K562 (cell line): ENCODE results near the gene CHERP. TPM values are rescaled to one million over a fixed set of nuclear protein-coding genes. Genes with fewer than 3 reads are reported as not detected.

Source experiments
- ATAC-seq: fragments of 200-7000 bp; cut with Tn5 transposase; 3 replicates; pipeline ENCODE4 v1.9.1; 2020; ENCODE audit warnings: moderate library complexity
- BruUV-seq: library from RNA; stranded (reverse); fragments of 400-500 nt; replicated peaks from 2 replicates; lab custom pipeline; 2021; lab: Mats Ljungman, UMichigan
- CTCF ChIA-PET: fragments of 300-600 bp; formaldehyde crosslinking; extraction: SDS; loops from one replicate; lab custom pipeline; 2021; ENCODE audit warnings: low intra/inter-chr PET ratio; lab: Yijun Ruan, JAX
- POLR2A ChIA-PET: fragments of 300-600, 350-650 bp; sonication (Branson Sonifier 250); formaldehyde crosslinking; extraction: SDS; loops from one replicate; lab custom pipeline; 2021; ENCODE audit warnings: antibody characterized with exemption, inconsistent platforms; lab: Yijun Ruan, JAX
- DNase-seq, 4 experiments: peaks; one replicate each; pipeline versions ENCODE4 v3.0.0 to v3.0.0-alpha.2; 2011 to 2018; ENCODE audit warnings: low spot score in 3 of 4, mixed read lengths in 3 of 4; ENCODE audit errors: extremely low read depth in 1 of 4
- FAIRE-seq: peaks from 2 replicates; lab custom pipeline; 2011; peaks lifted over from hg19 to GRCh38; lab: Jason Lieb, UNC
- H2AFZ ChIP-seq: 2 replicates; pipeline ENCODE4 v1.6.0; 2011; ENCODE audit warnings: low read depth, low read length, control low read depth, inconsistent platforms
- H3K27ac ChIP-seq: fragments of 200-600 bp; 3 replicates; pipeline ENCODE4 v1.8.0; 2011; ENCODE audit warnings: low read depth, mild to moderate bottlenecking, control low read depth, inconsistent platforms, low read length, moderate library complexity, mixed read lengths; ENCODE audit errors: extremely low read depth
- H3K27me3 ChIP-seq, 2 experiments: fragments of 300-600 bp in 1 of 2; 2 replicates in 1 of 2; 3 replicates in 1 of 2; pipeline versions ENCODE4 v1.6.0 to v1.8.0; 2011; ENCODE audit warnings: inconsistent platforms in 2 of 2, low read length in 2 of 2, mild to moderate bottlenecking in 1 of 2, mixed read lengths in 1 of 2, moderate library complexity in 1 of 2; ENCODE audit not compliant: control insufficient read depth in 2 of 2, insufficient read depth in 2 of 2
- H3K36me3 ChIP-seq: fragments of 300-600 bp; 3 replicates; pipeline ENCODE4 v1.8.0; 2011; ENCODE audit warnings: mild to moderate bottlenecking, low read length, inconsistent platforms; ENCODE audit not compliant: control insufficient read depth, insufficient read depth
- H3K4me1 ChIP-seq, 2 experiments: fragments of 200-600 bp in 1 of 2; replicated peaks in 1 of 2; 2 replicates in 1 of 2; 3 replicates in 1 of 2; pipeline versions ENCODE4 v1.5.1 to v1.8.0; 2011; ENCODE audit warnings: inconsistent platforms in 2 of 2, low read length in 2 of 2, mild to moderate bottlenecking in 1 of 2, mixed read lengths in 1 of 2, moderate library complexity in 1 of 2; ENCODE audit not compliant: control insufficient read depth in 2 of 2, insufficient read depth in 2 of 2
- H3K4me2 ChIP-seq: 2 replicates; pipeline ENCODE4 v1.6.1; 2011; ENCODE audit warnings: low read length, control low read depth, inconsistent platforms, mixed read lengths; ENCODE audit not compliant: insufficient read depth
- H3K4me3 ChIP-seq: fragments of 200-600 bp; sonication (generic), shearing (Covaris generic); 2 replicates; pipeline ENCODE4 v1.5.1; 2016; ENCODE audit warnings: control low read depth, inconsistent platforms
- H3K79me2 ChIP-seq: fragments of 200-600 bp; 3 replicates; pipeline ENCODE4 v1.8.0; 2011; ENCODE audit warnings: low read length, inconsistent platforms; ENCODE audit not compliant: control insufficient read depth, insufficient read depth
- H3K9ac ChIP-seq, 2 experiments: 2 replicates each; pipeline versions ENCODE4 v1.6.0 to v1.6.1; 2011; ENCODE audit warnings: low read depth in 2 of 2, low read length in 2 of 2, control low read depth in 1 of 2, inconsistent platforms in 1 of 2, mild to moderate bottlenecking in 1 of 2, mixed read lengths in 1 of 2; ENCODE audit not compliant: insufficient read depth in 1 of 2
- H3K9me1 ChIP-seq: one replicate; pipeline ENCODE4 v1.6.0; 2011; ENCODE audit warnings: inconsistent platforms, mild to moderate bottlenecking, low read length, moderate library complexity; ENCODE audit not compliant: control insufficient read depth, insufficient read depth
- H3K9me3 ChIP-seq: replicated peaks from 2 replicates; pipeline ENCODE4 v1.5.1; 2011; ENCODE audit warnings: low read depth, low read length, inconsistent platforms; ENCODE audit not compliant: control insufficient read depth, insufficient read depth
- H4K20me1 ChIP-seq: replicated peaks from 2 replicates; pipeline ENCODE4 v1.6.1; 2011; ENCODE audit warnings: low read length, inconsistent platforms, mixed read lengths; ENCODE audit not compliant: control insufficient read depth, insufficient read depth
- POLR2G ChIP-seq: fragments of 200-400 bp; formaldehyde crosslinking; IDR thresholded peaks from 2 replicates; pipeline ENCODE4 v1.6.1; 2017; ENCODE audit warnings: low read depth, mild to moderate bottlenecking, antibody characterized with exemption, low read length, moderate library complexity
- RBFOX2 ChIP-seq: fragments of 200-400 bp; formaldehyde crosslinking; IDR thresholded peaks from 2 replicates; pipeline ENCODE4 v1.6.1; 2017; ENCODE audit warnings: low read depth, mild to moderate bottlenecking, low read length, moderate library complexity
- ZBTB33 ChIP-seq: sonication (generic); formaldehyde crosslinking; IDR thresholded peaks from 2 replicates; pipeline ENCODE4 v1.8.1; 2023; ENCODE audit warnings: mild to moderate bottlenecking, missing genetic modification reagents
- ZNF445 ChIP-seq: fragments of 250-450 bp; sonication (Bioruptor Pico); IDR thresholded peaks from 2 replicates; pipeline ENCODE4 v1.4.0; 2020; ENCODE audit warnings: low read depth, mild to moderate bottlenecking, moderate library complexity
- WGBS: fragments of 100-300 bp; shearing (Covaris generic); methylation state at CpG from one replicate; pipeline ENCODE4 v1.1.6; 2016; ENCODE audit warnings: low coverage, mixed read lengths; ENCODE audit not compliant: insufficient coverage; ENCODE audit errors: missing lambda C conversion rate; 5-methylcytosine and 5-hydroxymethylcytosine counted together
- in situ Hi-C: fragments of 300-500 bp; cut with MboI; formaldehyde crosslinking; loops from 4 replicates; pipeline ENCODE4 v1.15.0; 2018; ENCODE audit warnings: inconsistent platforms, mixed read lengths
- intact Hi-C: fragments of 100-400 bp; cut with micrococcal nuclease; formaldehyde crosslinking; loops from 2 replicates; pipeline ENCODE4 v1.14.2; 2022
- polyA plus RNA-seq, 8 experiments: library from polyadenylated mRNA; depleted of rRNA in 4 of 8; stranded (reverse) in 5 of 8; unstranded in 3 of 8; fragments of >200 nt; fragmentation: Nextera tagmentation in 2 of 8; fragmentation: Illumina TruSeq in 1 of 8; extraction: Ambion mirVana in 2 of 8; extraction: Trizol in 1 of 8; gene quantifications; 2 replicates each; pipeline versions ENCODE4 v1.2.1 to v1.2.3, GENCODE V29; 2011 to 2014; ENCODE audit warnings: inconsistent platforms in 1 of 8, missing spikeins in 1 of 8
- total RNA-seq, 7 experiments: library from RNA; depleted of rRNA in 6 of 7; stranded (reverse); fragments of >200 nt in 6 of 7; fragmentation: Illumina TruSeq in 2 of 7; extraction: Trizol in 2 of 7; gene quantifications; 2 replicates each; pipeline versions ENCODE4 v1.2.1 to v1.2.3, GENCODE V29; 2011 to 2021; ENCODE audit warnings: low replicate concordance in 1 of 7

CHERP gene
- total and polyA plus RNA-seq, 9 of the 15 experiments (the other 6 are each of a cell fraction or from before 2014, with no cell fraction given) = 0.60 to 85.1 (median 7.8) TPM

- in situ Hi-C loops = no loop called here
Observed at GRCh38 chr19:16530540-16531379, 11.5 kb downstream of the CHERP start.

More at GRCh38 chr19:16530540-16531379, 11.5 kb downstream of the CHERP start:
- Histone ChIP-seq H3K27ac (no peak overlapping the region), H3K9me1 (no peaks in the 10 kb centered on the region), H2AFZ (no peak overlapping the region), H3K4me1 (peaks cover 0 to 21% of the 10 kb centered on the region in 2 experiments; a peak in 1 of 5 replicates), H3K9ac (peak overlapping the region in 1 of 2 experiments; percentile 64; a peak in 1 of 4 replicates), H3K79me2 (peaks cover 2% of the 10 kb centered on the region; the same call in 2 of the 3 replicates), H3K4me2 (no peak overlapping the region), H4K20me1 (peaks cover 5% of the 10 kb centered on the region; the same call in 1 of the 2 replicates), H3K27me3 (no peaks in the 10 kb centered on the region), H3K9me3 (no peaks in the 10 kb centered on the region), H3K4me3 (no peak overlapping the region), H3K36me3 (peaks cover 99% of the 10 kb centered on the region; the same call in 2 of the 3 replicates)
- FAIRE-seq (no peak), ATAC-seq (no peak), DNase-seq (peak in 2 of 4 experiments; percentile 13 to 17)
- WGBS = 96% methylated on average over 32 of the region's 43 CpGs
- no TSS peak for BruUV-seq
- TF ChIP-seq ZNF445 (no peak), POLR2G (0 out of 2 replicates have a peak, but pooled peaks have one; percentile 43), ZBTB33 (0 out of 2 replicates have a peak, but pooled peaks have one; percentile 25), RBFOX2 (peak; percentile 22)
- ChIA-PET CTCF (no interaction called here), POLR2A (interaction anchor here (0.6 to 1.1 kb wide), 4 partner anchors 10 to 59 kb away, joined by 3 to 4 read pairs (median 3); no protein-coding TSS in a partner anchor)
- intact Hi-C loops = no loop called here
